IPS-20b (cell line): ENCODE data around the gene PSTPIP1.

Source experiments
- H3K27ac ChIP-seq: one replicate; pipeline ENCODE4 v1.5.1; 2013; ENCODE audit warnings: low read length
- H3K27me3 ChIP-seq: 2 replicates; pipeline ENCODE4 v1.6.1; 2013; ENCODE audit warnings: mild to moderate bottlenecking, low read length, inconsistent platforms; ENCODE audit not compliant: insufficient read depth
- H3K36me3 ChIP-seq: 2 replicates; pipeline ENCODE4 v1.6.1; 2013; ENCODE audit warnings: low read depth, mild to moderate bottlenecking, inconsistent platforms, low read length, moderate library complexity; ENCODE audit not compliant: insufficient read depth
- H3K4me1 ChIP-seq: 2 replicates; pipeline ENCODE4 v1.6.1; 2013; ENCODE audit warnings: mild to moderate bottlenecking, control low read depth, inconsistent platforms, low read length, moderate library complexity; ENCODE audit not compliant: insufficient read depth
- H3K4me3 ChIP-seq: 2 replicates; pipeline ENCODE4 v1.5.1; 2013; ENCODE audit warnings: mild to moderate bottlenecking, low read length, inconsistent platforms
- H3K9ac ChIP-seq: 2 replicates; pipeline ENCODE4 v1.6.1; 2013; ENCODE audit warnings: low read depth, mild to moderate bottlenecking, inconsistent platforms, low read length, moderate library complexity
- H3K9me3 ChIP-seq: 2 replicates; pipeline ENCODE4 v1.6.1; 2013; ENCODE audit warnings: mild to moderate bottlenecking, low read depth, low read length, inconsistent platforms; ENCODE audit not compliant: insufficient read depth

The PSTPIP1 gene

DNA sequence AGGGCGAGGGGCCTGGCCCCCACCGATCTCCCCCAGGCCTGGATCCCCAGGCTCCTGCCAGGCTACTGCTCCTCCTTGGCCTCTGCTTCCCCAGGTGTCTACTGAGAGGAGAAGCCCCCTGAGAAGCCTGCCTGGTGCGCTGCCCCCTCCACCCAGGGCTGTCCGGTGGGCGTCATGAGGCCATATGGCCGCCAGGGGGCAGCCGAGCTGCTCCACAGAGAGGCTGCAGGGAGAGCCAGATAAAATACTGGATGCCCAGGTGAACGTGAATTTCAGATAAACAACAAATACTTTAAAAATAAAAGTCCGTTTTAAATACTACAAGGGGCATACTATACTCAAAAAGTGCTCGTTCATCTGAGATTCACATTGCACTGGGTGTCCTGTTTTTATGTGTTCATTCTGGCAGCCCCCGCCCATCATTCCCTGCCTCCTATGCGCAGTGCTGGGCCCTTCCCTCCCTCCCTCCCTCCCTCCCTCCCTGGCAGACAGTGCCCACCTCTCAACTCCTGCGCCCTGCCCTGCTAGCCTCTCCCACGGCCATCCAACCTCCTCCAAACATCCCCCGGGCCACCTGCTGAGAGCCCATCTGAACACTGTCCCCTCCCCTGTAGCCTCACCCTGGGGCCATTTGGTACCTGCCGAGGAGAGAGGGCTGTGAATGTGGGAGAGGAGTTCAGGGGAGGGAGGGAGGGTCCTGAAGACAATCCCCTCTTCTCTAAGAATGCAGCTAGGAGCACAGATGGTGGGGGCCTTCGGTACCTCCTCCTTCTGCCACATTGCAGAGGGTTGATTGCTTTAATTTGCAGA lies 29.6 kb downstream of the PSTPIP1 start:
- Histone ChIP-seq H3K27ac (no peak overlapping the region), H3K4me1 (no peaks in the 10 kb centered on the region), H3K4me3 (no peak overlapping the region), H3K9me3 (no peaks in the 10 kb centered on the region), H3K9ac (no peak overlapping the region), H3K36me3 (no peaks in the 10 kb centered on the region), H3K27me3 (peaks cover 25% of the 10 kb centered on the region; the same call in 1 of the 2 replicates)

DNA sequence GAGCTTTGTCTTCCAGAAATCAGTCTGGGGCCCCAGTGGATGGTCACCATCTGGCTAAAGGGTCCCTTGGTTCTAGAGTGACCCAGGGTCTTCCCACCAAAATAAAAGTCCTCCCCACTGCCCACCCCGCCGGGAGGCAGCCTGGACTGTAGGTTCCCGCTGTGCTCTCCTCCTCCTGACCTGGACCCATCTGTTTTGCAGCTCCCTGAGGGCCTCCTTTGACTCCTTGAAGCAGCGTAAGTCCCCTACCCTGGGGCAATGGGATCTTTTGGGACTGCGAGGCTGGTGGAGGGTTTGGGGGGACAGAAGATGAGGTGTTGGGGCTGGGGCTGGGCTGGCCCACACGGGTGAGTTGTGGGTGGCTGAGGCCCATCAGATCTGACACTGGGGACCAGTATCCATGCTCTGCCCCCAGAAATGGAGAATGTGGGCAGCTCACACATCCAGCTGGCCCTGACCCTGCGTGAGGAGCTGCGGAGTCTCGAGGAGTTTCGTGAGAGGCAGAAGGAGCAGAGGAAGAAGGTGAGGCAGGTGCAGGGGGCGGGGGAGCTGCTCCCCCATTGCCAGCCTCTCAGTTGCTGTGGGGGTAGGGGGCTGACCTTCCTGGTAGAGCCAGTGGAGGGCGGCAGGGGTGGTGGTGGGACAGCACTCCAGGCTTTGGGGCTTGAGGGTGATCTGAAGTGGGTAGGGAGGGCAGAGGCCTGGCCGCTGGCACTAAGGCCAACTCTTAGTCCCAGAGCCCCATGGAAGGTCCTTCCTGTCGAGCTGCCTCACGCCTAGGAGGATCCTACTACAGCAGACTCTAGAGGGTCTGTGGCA lies 30.4 kb downstream of the PSTPIP1 start:
- Histone ChIP-seq H3K9me3 (no peaks in the 10 kb centered on the region), H3K4me1 (no peaks in the 10 kb centered on the region), H3K9ac (no peak overlapping the region), H3K27me3 (peaks cover 30% of the 10 kb centered on the region; the same call in 1 of the 2 replicates), H3K27ac (no peak overlapping the region), H3K36me3 (no peaks in the 10 kb centered on the region), H3K4me3 (no peak overlapping the region)

DNA sequence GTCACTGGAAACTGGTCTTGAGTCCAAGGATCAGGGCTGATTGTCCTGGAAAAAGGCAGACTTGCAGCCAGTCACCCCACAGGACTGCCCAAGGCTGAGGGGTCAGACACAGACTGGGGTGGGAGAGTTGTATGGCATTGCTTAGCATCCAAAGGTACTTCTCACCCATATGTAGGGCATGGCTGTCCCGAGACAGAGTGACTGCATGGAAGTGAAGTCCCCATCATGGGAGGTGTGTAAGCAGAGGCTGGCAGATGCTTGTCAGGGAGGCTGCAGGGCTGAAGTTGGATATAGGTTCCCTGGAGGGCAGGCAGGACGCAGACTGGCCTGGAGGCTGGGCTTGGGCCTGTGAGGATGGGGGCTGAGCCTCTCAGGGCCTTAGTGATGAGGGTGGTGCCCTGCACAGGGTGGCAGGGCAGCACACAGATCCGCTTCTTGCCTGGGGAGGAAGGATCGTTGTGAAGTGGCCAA lies 31.1 kb downstream of the PSTPIP1 start:
- Histone ChIP-seq H3K9ac (no peak overlapping the region), H3K27ac (no peak overlapping the region), H3K9me3 (no peaks in the 10 kb centered on the region), H3K4me3 (no peak overlapping the region), H3K4me1 (no peaks in the 10 kb centered on the region; the same call in 1 of the 2 replicates), H3K27me3 (peaks cover 30% of the 10 kb centered on the region; the same call in 1 of the 2 replicates), H3K36me3 (no peaks in the 10 kb centered on the region)

DNA sequence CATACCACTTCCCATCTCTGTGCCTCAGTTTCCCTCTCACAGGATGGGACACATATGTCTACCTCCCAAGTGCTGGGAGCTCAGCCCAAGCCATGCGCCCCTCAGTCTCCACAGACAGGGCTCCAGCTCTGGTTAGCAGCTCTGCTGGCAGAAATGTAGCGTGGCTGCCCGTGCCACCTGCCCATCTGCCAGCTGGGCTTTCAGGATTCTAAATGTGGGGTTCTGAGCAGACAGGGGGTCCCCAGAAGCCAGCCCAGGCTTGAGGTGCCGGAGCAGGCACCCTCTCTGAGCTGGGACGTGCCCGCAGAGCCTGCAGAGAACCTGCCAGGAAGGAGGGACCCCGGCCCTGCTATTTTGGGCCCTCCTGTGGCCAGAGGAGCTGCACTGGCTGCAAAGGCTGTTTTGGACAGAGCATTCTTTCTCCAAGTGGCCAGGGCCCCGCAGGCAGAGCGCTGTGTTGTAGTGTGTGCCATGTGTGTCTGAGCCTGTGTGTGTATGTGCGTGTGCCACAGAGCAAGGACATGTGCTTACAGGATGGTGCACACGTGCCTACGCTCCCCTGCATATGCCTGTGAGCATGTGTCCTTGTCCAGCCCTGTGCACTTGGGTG lies 31.7 kb downstream of the PSTPIP1 start:
- no peak overlapping the region for H3K27ac ChIP-seq
- no peaks in the 10 kb centered on the region; the same call in 1 of the 2 replicates for H3K4me1 ChIP-seq
- no peak overlapping the region for H3K9ac ChIP-seq
- H3K4me3 ChIP-seq, result no peak overlapping the region
- H3K9me3 ChIP-seq, result no peaks in the 10 kb centered on the region
- H3K36me3 ChIP-seq, result no peaks in the 10 kb centered on the region
- H3K27me3 ChIP-seq, result peaks cover 30% of the 10 kb centered on the region; the same call in 1 of the 2 replicates

DNA sequence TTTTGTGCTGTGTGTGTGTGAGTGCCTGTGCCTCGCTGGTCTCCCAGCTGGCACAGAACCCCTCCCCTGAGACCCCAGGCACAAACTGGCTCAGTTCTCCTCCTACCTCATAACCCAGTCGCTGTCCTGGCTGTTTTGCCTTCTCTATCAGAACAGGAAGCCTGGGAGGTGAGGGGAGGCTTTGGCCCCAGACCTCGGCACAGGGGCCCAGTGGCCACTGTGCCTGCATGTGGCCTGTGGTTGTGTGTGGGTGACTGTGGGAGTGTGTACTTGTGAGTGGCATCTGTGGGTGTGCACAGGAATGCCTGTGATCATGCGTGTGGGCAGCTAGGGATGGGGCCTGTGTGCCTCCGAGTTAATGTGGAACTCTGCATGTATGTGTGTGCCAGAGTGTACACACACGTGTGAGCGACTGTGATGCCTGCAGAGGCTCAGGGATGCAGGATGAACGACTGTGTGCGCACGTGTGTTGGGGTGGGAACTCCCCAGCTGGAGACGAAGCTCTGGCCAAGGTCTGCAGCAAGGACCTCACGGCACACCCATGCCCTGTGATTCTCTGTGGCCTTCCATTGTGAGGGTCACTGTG lies 32.3 kb downstream of the PSTPIP1 start:
- Histone ChIP-seq H3K9ac (no peak overlapping the region), H3K27ac (no peak overlapping the region), H3K4me3 (no peak overlapping the region)

DNA sequence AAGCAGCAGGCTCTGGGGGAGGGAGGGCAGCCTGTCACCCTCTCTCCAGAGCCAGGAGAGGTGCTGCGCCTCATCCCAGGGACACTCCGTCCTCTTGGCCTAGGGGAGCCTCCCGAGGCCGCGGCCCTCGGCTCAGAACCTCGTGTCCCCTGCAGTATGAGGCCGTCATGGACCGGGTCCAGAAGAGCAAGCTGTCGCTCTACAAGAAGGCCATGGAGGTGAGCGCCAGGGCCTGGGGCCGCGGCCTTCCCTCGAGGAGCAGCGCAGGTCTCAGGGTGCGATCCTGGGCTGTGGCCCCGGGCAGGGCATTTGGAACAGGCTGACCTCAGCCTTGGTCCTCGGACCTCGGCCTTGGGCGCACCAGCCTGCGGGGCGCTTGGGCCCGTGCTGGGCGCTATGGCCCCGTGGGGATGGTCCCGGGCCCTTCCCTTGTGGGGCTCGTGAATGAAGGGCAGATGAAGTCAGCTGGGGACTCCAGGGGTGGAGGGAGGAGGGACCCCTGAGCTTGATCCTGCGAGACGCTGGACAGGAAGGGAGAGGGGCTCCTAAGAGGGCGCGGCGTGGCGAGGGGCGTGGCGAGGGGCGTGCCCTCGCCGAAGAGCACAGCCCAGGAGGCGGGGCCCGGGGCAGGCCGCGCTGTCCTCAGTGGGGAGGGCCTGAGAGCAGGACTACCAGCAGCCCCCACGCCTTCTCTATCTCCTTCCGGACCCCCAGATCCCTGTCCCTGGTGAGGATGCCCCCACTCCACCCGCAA lies 32.9 kb downstream of the PSTPIP1 start:
- no peaks in the 10 kb centered on the region; the same call in 1 of the 2 replicates for H3K4me1 ChIP-seq
- H3K9ac ChIP-seq, result no peak overlapping the region
- no peak overlapping the region for H3K27ac ChIP-seq
- no peaks in the 10 kb centered on the region for H3K9me3 ChIP-seq
- H3K36me3 ChIP-seq, result no peaks in the 10 kb centered on the region
- H3K4me3 ChIP-seq, result peak overlapping the region; percentile 66; the same call in 1 of the 2 replicates
- peaks cover 30% of the 10 kb centered on the region; the same call in 1 of the 2 replicates for H3K27me3 ChIP-seq

More for the DNA sequence above, 32.3 kb downstream of the PSTPIP1 start:
- no peaks in the 10 kb centered on the region for H3K9me3 ChIP-seq
- H3K27me3 ChIP-seq, result peaks cover 30% of the 10 kb centered on the region; the same call in 1 of the 2 replicates
- H3K36me3 ChIP-seq, result no peaks in the 10 kb centered on the region
- no peaks in the 10 kb centered on the region; the same call in 1 of the 2 replicates for H3K4me1 ChIP-seq

DNA sequence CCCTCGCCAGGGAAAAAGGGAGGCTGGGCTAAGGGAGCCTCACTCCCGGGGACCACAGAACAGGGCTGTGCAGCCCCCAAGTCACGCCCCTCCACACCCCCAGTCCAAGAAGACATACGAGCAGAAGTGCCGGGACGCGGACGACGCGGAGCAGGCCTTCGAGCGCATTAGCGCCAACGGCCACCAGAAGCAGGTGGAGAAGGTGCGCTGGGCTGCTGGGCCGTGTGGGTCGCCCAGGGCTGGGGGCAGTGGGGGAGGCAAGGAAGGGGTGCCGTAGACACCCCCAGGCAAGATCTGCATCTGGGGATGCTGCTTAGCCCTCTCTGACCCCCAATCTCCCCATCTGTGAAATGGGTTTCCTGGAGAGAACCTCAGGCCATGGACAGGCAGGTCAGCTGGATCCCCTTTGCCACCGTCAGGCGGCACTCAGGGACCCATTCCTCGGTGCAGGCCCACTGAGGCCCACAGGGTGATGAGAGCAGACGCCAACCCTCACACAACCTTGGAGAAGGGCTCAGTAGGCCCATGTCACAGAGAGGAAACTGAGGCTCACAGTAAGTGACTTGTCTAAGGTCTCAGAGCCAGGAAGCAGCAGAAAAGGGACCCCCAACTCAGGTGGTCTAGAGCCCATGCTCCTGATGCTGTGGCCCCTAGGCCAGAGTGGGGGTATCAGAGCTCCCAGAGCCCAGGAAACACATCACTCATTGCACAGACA lies 33.7 kb downstream of the PSTPIP1 start:
- H3K27ac ChIP-seq, result no peak overlapping the region
- H3K36me3 ChIP-seq, result no peaks in the 10 kb centered on the region
- H3K4me3 ChIP-seq, result peak overlapping the region; percentile 66; the same call in 1 of the 2 replicates
- H3K9me3 ChIP-seq, result no peaks in the 10 kb centered on the region
- H3K27me3 ChIP-seq, result peaks cover 30% of the 10 kb centered on the region; the same call in 1 of the 2 replicates
- H3K9ac ChIP-seq, result no peak overlapping the region
- no peaks in the 10 kb centered on the region; the same call in 1 of the 2 replicates for H3K4me1 ChIP-seq

DNA sequence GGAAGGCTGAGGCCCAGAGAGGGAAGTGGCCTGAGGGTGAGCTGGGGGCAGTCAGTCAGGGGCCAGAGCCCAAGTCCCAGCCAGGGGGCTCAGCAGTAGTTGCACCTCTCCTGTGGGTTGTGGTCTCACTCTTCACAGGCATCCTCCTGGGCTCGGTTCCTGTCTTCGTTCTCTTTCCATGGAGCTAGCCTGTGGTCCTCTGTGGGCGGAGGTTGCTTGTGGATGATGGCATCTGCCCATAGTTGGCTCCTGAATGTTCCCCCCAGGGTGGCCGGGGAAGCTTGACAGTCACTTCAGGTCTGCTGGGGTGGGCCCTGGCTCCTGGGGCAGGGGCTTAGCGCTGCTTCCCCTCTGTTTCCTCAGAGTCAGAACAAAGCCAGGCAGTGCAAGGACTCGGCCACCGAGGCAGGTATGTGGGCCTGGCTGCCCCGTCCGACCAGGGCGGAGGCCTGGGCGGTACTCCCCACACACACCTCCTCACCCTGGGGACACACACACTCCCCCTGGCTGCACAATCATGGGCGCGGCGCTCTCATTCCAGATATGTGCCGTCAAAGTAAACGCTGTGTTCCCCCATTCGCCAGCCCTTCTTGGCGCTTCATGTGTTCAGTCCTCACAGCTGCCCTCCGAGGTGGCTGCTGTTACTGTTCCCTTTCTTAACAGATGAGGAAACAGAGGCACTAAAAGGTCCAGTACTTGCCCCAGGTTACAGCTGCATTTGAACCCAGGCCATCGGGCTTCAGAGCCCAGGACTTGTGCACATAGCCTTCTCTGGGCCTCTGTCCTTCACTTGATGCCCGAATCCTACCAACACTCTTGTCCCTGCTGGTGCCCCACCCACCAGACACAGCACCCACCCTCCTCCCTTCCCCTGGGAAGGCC lies 34.5 kb downstream of the PSTPIP1 start:
- Histone ChIP-seq H3K4me3 (no peak overlapping the region), H3K27ac (no peak overlapping the region), H3K4me1 (no peaks in the 10 kb centered on the region; the same call in 1 of the 2 replicates), H3K9me3 (no peaks in the 10 kb centered on the region), H3K27me3 (peaks cover 25% of the 10 kb centered on the region; the same call in 1 of the 2 replicates), H3K36me3 (no peaks in the 10 kb centered on the region), H3K9ac (no peak overlapping the region)

DNA sequence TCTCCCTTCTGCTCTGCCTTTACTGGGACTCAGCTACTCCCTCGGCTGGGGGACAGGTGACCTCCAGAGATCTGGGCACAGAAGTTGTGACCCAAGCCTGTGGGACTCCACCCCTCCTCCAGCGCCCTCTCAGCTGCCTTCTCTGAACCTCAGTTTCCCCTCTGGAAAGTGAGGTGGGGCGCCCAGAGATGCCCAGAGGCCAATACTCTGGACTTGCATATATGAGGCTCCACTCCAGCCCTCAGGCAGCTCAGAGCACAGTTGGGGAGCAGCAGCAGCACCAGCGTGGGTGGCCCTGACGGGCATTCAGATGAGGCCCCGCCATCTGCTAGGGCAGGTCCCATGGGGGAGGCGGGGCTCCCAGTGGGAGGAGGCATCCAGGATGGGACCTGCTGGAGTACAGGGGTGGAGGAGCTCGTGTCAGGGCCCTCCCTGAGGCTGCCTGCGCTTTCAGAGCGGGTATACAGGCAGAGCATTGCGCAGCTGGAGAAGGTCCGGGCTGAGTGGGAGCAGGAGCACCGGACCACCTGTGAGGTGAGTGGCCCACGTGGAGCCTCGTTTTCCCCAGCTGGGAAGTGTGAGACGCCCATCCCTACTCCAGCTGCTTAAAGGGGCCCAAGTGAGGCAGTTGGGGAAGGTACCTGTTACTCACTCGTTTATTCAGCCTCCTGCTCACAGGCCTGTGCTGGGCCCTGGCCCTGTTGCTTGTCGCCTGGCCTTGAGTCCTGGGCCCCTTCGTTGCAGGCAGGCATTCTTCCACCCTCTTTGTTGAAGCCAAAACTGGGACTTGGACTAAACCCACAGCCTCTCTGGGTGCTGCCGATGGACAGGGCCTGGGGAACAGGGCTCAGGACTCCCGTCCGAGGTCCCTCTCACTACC lies 35.4 kb downstream of the PSTPIP1 start:
- Histone ChIP-seq H3K4me3 (no peak overlapping the region), H3K36me3 (no peaks in the 10 kb centered on the region), H3K9me3 (no peaks in the 10 kb centered on the region), H3K4me1 (no peaks in the 10 kb centered on the region; the same call in 1 of the 2 replicates), H3K27ac (no peak overlapping the region), H3K27me3 (peaks cover 25% of the 10 kb centered on the region; the same call in 1 of the 2 replicates), H3K9ac (no peak overlapping the region)
